Ishikawa (cell line): ENCODE measurements around the gene RFXANK.
A peak's percentile ranks its signal among the peaks of the same experiment; 100 is the strongest.

ENCODE experiments used
- CEBPB ChIP-seq: IDR thresholded peaks from 2 replicates; pipeline ENCODE4 v1.6.1; 2012
- EP300 ChIP-seq: IDR thresholded peaks from 2 replicates; pipeline ENCODE4 v1.6.1; 2012; ENCODE audit warnings: borderline replicate concordance
- FOXM1 ChIP-seq: IDR thresholded peaks from 2 replicates; pipeline ENCODE4 v1.6.1; 2012; ENCODE audit warnings: low read depth, borderline replicate concordance
- TCF12 ChIP-seq: IDR thresholded peaks from 2 replicates; pipeline ENCODE4 v1.6.1; 2012; ENCODE audit warnings: low read depth
- YY1 ChIP-seq: IDR thresholded peaks from 2 replicates; pipeline ENCODE4 v1.6.1; 2012; ENCODE audit warnings: low read depth

DNA sequence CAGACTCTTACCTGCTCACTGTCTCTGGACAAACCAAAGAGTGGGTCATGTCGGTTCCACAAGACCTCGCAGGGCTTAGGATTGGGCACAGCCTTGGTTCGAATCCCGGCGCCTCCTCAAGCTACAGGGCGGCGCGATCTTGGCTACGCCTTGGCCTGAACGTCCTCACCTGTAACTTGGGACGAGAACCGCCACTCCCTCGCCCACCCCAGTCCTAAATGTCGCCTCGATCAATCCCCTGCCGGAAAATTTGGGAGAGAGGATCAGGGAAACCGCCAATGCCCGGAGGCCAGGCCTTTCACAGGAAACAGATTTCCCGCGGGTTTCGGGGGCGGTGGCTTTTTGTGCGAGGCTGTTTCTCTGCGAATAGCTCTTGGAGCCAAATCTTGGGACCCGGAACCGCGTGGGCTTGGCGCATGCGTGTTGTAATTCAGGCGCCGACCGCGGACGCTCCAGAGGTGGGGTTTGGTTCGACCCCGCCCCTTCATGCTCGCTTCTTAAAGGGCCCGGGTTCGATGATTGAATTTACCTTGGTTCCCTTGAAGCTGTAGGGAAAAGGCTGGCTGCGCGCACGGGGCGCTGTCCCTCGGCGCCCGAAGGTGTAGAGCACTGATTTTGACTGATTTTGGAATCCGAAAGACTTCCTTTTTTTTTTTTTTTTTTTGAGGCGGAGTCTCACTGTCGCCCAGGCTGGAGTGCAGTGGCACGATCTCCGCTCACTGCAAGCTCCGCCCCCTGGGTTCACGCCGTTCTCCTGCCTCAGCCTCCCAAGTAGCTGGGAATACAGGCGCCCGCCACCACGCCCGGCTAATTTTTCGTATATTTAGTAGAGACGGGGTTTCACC is 11.2 kb downstream of the RFXANK start, which contains the start of gene NR2C2AP:
- TF ChIP-seq TCF12 (peak; percentile 21; the same call in 1 of the 2 replicates), CEBPB (no peak), FOXM1 (no peak), EP300 (0 out of 2 replicates have a peak, but pooled peaks have one; percentile 23), YY1 (no peak)
